Stimulated activated effector memory CD8-positive, alpha-beta T cell treated with anti-CD3 and anti-CD28 coated beads, Interleukin-12 subunit alpha, Interleukin-12 subunit beta, amount 100 ng/mL, for 72 hours (primary cell): ENCODE results near the gene SF3B3.

Experiments
- ATAC-seq: fragments of 150-1000 bp; cut with Tn5 transposase; 2 replicates; pipeline ENCODE4 v1.10.0; 2021
- DNase-seq, 2 donors: peaks; one replicate each; pipeline ENCODE4 v3.0.0; 2021 to 2022; ENCODE audit warnings: low spot score in 2 of 2
- H3K27ac Mint-ChIP-seq: one replicate; pipeline ENCODE4 v1.8.0; 2022; ENCODE audit warnings: mild to moderate bottlenecking, mixed read lengths
- H3K36me3 Mint-ChIP-seq: one replicate; pipeline ENCODE4 v1.8.0; 2022; ENCODE audit warnings: mild to moderate bottlenecking, mixed read lengths
- H3K4me1 Mint-ChIP-seq: one replicate; pipeline ENCODE4 v1.8.0; 2022; ENCODE audit warnings: mixed read lengths
- H3K4me3 Mint-ChIP-seq: one replicate; pipeline ENCODE4 v1.8.0; 2022; ENCODE audit warnings: mild to moderate bottlenecking, mixed read lengths
- H3K9me3 Mint-ChIP-seq: one replicate; pipeline ENCODE4 v1.8.0; 2022; ENCODE audit warnings: mixed read lengths

SF3B3 gene

GRCh38 chr16:70570967-70571570 is 47.5 kb downstream of the SF3B3 start:
- H3K4me3 Mint-ChIP-seq, result no peak overlapping the region
- H3K27ac Mint-ChIP-seq, result peak overlapping the region; percentile 89
- H3K36me3 Mint-ChIP-seq, result peaks cover 100% of the 10 kb centered on the region
- DNase-seq (no peak), ATAC-seq (no peak)
- H3K9me3 Mint-ChIP-seq, result no peaks in the 10 kb centered on the region
- H3K4me1 Mint-ChIP-seq, result peaks cover 24% of the 10 kb centered on the region

- H3K4me3 Mint-ChIP-seq, result no peak overlapping the region
- peak; percentile 41 for ATAC-seq
- peaks cover 30% of the 10 kb centered on the region for H3K4me1 Mint-ChIP-seq
- DNase-seq, result no peak
- H3K27ac Mint-ChIP-seq, result peak overlapping the region; percentile 89
- peaks cover 100% of the 10 kb centered on the region for H3K36me3 Mint-ChIP-seq
- H3K9me3 Mint-ChIP-seq, result no peaks in the 10 kb centered on the region
These were observed 48.0 kb downstream of the SF3B3 start for GRCh38 chr16:70571623-70572022.

GRCh38 chr16:70572050-70572925 is 48.7 kb downstream of the SF3B3 start:
- Mint-ChIP-seq H3K4me3 (no peak overlapping the region), H3K9me3 (no peaks in the 10 kb centered on the region), H3K4me1 (peaks cover 36% of the 10 kb centered on the region), H3K36me3 (peaks cover 100% of the 10 kb centered on the region), H3K27ac (peak overlapping the region; percentile 89)
- DNase-seq (no peak), ATAC-seq (peak; percentile 41)

DNA sequence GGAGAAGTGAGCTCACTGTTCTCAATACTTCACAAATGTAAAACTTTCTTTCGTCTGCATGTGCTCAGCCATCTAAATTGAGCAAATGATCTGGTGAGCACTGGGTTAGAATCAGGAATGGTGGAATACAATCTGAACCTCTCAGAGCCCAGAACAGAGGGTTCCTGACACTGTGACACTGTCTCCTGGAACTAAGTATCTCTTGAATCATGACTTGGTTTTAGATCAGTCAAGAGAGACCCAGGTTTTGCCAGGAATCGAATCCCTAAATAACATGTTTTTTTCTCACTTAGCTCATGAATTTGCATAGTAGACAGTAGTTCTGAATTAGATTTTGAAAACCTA is 49.3 kb downstream of the SF3B3 start:
- no peak for DNase-seq
- Mint-ChIP-seq H3K9me3 (no peaks in the 10 kb centered on the region), H3K4me3 (no peak overlapping the region), H3K27ac (peak overlapping the region; percentile 89), H3K4me1 (peaks cover 38% of the 10 kb centered on the region), H3K36me3 (peaks cover 96% of the 10 kb centered on the region)
- ATAC-seq, result no peak

- no peak for DNase-seq
These were observed 50.0 kb downstream of the SF3B3 start for GRCh38 chr16:70573451-70574121.

GRCh38 chr16:70574595-70575271 is 51.1 kb downstream of the SF3B3 start:
- ATAC-seq, result no peak
- Mint-ChIP-seq H3K4me1 (peaks cover 38% of the 10 kb centered on the region), H3K27ac (no peak overlapping the region)

More at GRCh38 chr16:70573451-70574121, 50.0 kb downstream of the SF3B3 start:
- Mint-ChIP-seq H3K36me3 (peaks cover 89% of the 10 kb centered on the region), H3K4me1 (peaks cover 38% of the 10 kb centered on the region), H3K27ac (peak overlapping the region; percentile 89), H3K9me3 (no peaks in the 10 kb centered on the region), H3K4me3 (no peak overlapping the region)
- ATAC-seq, result no peak

DNA sequence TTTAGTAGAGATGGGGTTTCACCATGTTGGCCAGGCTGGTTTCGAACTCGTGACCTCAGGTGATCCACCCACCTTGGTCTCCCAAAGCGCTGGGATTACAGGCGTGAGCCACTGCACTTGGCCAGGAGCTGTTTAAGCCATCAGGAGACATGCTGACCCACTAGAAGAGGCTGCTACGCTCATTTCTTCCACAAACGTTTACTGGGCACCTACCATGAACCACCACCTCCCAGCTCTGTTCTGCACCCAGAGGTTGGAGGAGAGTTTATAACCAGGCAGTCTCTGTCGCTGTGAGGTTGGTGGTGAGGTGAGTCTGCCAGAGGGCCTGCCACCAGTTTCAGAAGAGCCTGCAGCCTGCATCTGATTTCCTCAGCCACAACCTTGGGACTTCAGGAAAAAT is 51.8 kb downstream of the SF3B3 start:
- H3K9me3 Mint-ChIP-seq, result no peaks in the 10 kb centered on the region
- peak overlapping the region; percentile 37 for H3K27ac Mint-ChIP-seq
- peaks cover 71% of the 10 kb centered on the region for H3K36me3 Mint-ChIP-seq
- peaks cover 38% of the 10 kb centered on the region for H3K4me1 Mint-ChIP-seq
- no peak overlapping the region for H3K4me3 Mint-ChIP-seq
- DNase-seq (no peak), ATAC-seq (peak; percentile 22)

More at GRCh38 chr16:70574595-70575271, 51.1 kb downstream of the SF3B3 start:
- no peak for DNase-seq
- no peak overlapping the region for H3K4me3 Mint-ChIP-seq
- H3K36me3 Mint-ChIP-seq, result peaks cover 78% of the 10 kb centered on the region
- no peaks in the 10 kb centered on the region for H3K9me3 Mint-ChIP-seq

GRCh38 chr16:70576431-70577255 is 53.0 kb downstream of the SF3B3 start:
- Mint-ChIP-seq H3K4me3 (no peak overlapping the region), H3K9me3 (no peaks in the 10 kb centered on the region), H3K36me3 (peaks cover 59% of the 10 kb centered on the region), H3K27ac (peak overlapping the region; percentile 79), H3K4me1 (peaks cover 28% of the 10 kb centered on the region)
- DNase-seq, result no peak
- peak; percentile 63 for ATAC-seq

GRCh38 chr16:70577256-70577698 is 53.7 kb downstream of the SF3B3 start:
- H3K4me1 Mint-ChIP-seq, result peaks cover 21% of the 10 kb centered on the region
- H3K4me3 Mint-ChIP-seq, result no peak overlapping the region
- H3K9me3 Mint-ChIP-seq, result no peaks in the 10 kb centered on the region
- H3K27ac Mint-ChIP-seq, result peak overlapping the region; percentile 79
- no peak for DNase-seq
- ATAC-seq, result peak; percentile 58
- H3K36me3 Mint-ChIP-seq, result peaks cover 52% of the 10 kb centered on the region

- peaks cover 45% of the 10 kb centered on the region for H3K36me3 Mint-ChIP-seq
- H3K27ac Mint-ChIP-seq, result peak overlapping the region; percentile 79
- ATAC-seq (no peak), DNase-seq (no peak)
- H3K9me3 Mint-ChIP-seq, result no peaks in the 10 kb centered on the region
- peaks cover 26% of the 10 kb centered on the region for H3K4me1 Mint-ChIP-seq
- H3K4me3 Mint-ChIP-seq, result no peak overlapping the region
These were observed 54.4 kb downstream of the SF3B3 start for GRCh38 chr16:70578035-70578434.

- DNase-seq (no peak), ATAC-seq (no peak)
- Mint-ChIP-seq H3K27ac (no peak overlapping the region), H3K4me3 (no peak overlapping the region), H3K36me3 (peaks cover 33% of the 10 kb centered on the region), H3K4me1 (peaks cover 26% of the 10 kb centered on the region), H3K9me3 (no peaks in the 10 kb centered on the region)
These were observed 55.6 kb downstream of the SF3B3 start for GRCh38 chr16:70579248-70579647.

DNA sequence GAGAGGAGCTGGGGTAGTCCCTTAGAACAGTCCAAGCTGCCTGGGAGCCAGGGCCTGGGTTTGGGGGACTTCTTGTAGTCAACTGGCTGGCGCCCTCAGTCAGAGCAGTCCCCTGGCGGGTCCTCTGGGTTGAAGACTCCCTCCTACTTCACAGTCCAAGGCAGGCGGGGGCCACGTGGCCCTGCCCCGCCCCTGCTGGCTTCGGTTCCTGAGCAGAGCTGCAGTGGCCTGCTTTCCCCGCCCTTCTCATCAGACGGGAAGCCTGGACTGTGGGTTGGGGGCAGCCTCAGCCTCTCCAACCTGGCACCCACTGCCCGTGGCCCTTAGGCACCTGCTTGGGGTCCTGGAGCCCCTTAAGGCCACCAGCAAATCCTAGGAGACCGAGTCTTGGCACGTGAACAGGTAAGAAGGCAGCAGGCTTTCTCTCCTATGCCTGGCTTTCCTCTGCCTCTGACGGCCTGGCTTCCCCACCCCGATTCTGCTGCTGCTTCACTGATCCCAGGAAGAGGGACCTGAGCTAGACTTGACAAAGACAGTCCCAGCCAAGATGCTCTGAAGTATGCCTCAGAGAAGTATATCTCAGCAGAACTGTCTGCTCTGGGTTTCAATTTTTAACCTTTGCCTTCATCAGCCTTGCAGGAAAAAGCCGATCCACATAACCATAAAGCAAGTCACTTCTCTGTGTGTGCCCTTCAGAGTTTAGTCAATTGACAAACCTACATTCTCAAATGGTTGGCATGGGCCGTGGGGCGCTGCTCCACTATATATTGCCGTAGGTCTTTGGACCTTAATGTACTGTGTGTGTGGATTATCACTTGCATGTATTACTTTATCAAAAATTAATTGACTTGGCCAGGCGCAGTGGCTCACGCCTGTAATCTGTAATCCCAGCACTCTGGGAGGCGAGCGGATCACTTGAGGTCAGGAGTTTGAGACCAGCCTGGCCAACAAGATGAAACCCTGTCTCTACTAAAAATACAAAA is 56.3 kb downstream of the SF3B3 start:
- H3K4me3 Mint-ChIP-seq, result no peak overlapping the region
- peaks cover 26% of the 10 kb centered on the region for H3K36me3 Mint-ChIP-seq
- ATAC-seq, result no peak
- peaks cover 26% of the 10 kb centered on the region for H3K4me1 Mint-ChIP-seq
- DNase-seq, result no peak
- H3K27ac Mint-ChIP-seq, result peak overlapping the region; percentile 37
- H3K9me3 Mint-ChIP-seq, result no peaks in the 10 kb centered on the region

DNA sequence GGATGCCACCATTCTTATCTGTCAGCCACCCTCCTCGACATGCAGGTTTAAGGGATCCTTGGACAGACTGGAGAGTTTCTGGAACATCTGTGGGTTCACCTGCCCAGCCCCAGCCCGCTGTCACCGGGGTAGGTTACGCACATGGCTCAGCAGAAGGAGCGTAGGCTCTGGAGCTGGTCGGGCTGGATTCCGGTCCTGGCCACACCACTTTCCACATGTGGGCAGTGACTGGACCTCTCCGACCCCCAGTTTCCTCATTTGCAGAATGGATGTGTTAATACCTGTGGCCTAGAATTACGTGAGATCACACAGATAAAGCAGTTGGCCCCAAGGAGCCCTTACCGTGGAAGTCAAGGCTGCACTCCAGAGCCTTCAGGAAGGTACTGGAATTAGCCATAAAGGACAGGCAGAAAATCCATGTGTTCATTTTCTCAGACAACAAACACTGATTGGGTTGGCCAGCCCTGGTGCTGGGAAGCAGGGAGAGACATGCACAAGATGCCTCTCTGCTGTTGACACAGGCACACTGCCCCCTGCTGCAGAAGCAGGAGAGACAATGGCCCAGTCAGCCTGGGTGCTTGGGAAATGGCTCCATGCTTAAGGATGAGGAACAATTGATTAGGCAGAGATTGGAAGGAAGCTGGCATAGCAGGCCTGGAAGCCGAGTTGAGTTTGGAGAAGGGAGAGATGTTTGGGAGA is 58.8 kb downstream of the SF3B3 start:
- DNase-seq, result no peak
- no peak overlapping the region for H3K27ac Mint-ChIP-seq

More for the DNA sequence above, 58.8 kb downstream of the SF3B3 start:
- Mint-ChIP-seq H3K9me3 (no peaks in the 10 kb centered on the region), H3K4me1 (peaks cover 5% of the 10 kb centered on the region), H3K4me3 (no peak overlapping the region), H3K36me3 (peaks cover under 1% of the 10 kb centered on the region)
- ATAC-seq, result no peak
